Transverse colon (tissue), 4 donors: ENCODE measurements around the gene ORM1. TPM values are rescaled to one million over a fixed set of nuclear protein-coding genes. Genes with fewer than 3 reads are reported as not detected.

Experiments used
- DNase-seq: peaks from one replicate; pipeline ENCODE4 v3.0.0-alpha.2; 2019
- H3K27ac ChIP-seq, 4 donors: fragments of 200-600 bp; sonication (generic); 2 replicates each; pipeline ENCODE4 v1.5.1; 2016 to 2018; ENCODE audit warnings: inconsistent platforms in 4 of 4
- H3K27me3 ChIP-seq: fragments of 200-600 bp; sonication (generic); 2 replicates; pipeline ENCODE4 v1.5.1; 2017; ENCODE audit warnings: inconsistent platforms
- H3K36me3 ChIP-seq, 4 donors: fragments of 200-600 bp; sonication (generic); 2 replicates each; pipeline ENCODE4 v1.5.1; 2017 to 2019; ENCODE audit warnings: inconsistent platforms in 4 of 4
- H3K4me1 ChIP-seq, 4 donors: fragments of 200-600 bp; sonication (generic); 2 replicates each; pipeline ENCODE4 v1.5.1; 2017 to 2020; ENCODE audit warnings: inconsistent platforms in 4 of 4
- H3K4me3 ChIP-seq, 4 donors: fragments of 200-600 bp; sonication (generic); 1 replicate in 1 of 4; 2 replicates in 3 of 4; pipeline versions ENCODE4 v1.5.1 to v1.6.1; 2017 to 2019; ENCODE audit warnings: inconsistent platforms in 4 of 4
- H3K9me3 ChIP-seq, 2 donors: fragments of 200-600 bp; sonication (generic); 2 replicates each; pipeline ENCODE4 v1.5.1; 2017 to 2019; ENCODE audit warnings: inconsistent platforms in 2 of 2
- CTCF ChIP-seq, 5 experiments: fragments of 200-600 bp in 3 of 5; fragments of 450-650 bp in 2 of 5; sonication (generic) in 3 of 5; IDR thresholded peaks; 1 replicate in 2 of 5; 2 replicates in 3 of 5; pipeline ENCODE4 v1.5.1; 2016 to 2017; ENCODE audit warnings: antibody characterized with exemption in 5 of 5, inconsistent platforms in 3 of 5, mild to moderate bottlenecking in 2 of 5, moderate library complexity in 1 of 5
- EP300 ChIP-seq: sonication (generic); formaldehyde crosslinking; IDR thresholded peaks from one replicate; pipeline ENCODE4 v1.6.1; 2017; ENCODE audit warnings: antibody characterized with exemption, low read depth
- POLR2A ChIP-seq: fragments of 450-650 bp; IDR thresholded peaks from one replicate; pipeline ENCODE4 v1.6.1; 2016; ENCODE audit warnings: antibody characterized with exemption, mild to moderate bottlenecking, moderate library complexity
- POLR2AphosphoS5 ChIP-seq, 3 donors: sonication (generic); formaldehyde crosslinking; IDR thresholded peaks; one replicate each; pipeline ENCODE4 v1.6.1; 2016; ENCODE audit warnings: antibody characterized with exemption in 3 of 3
- WGBS, 2 donors: methylation state at CpG; one replicate each; pipeline ENCODE4 v1.1.5; 2018; ENCODE audit warnings: low coverage in 1 of 2; 5-methylcytosine and 5-hydroxymethylcytosine counted together
- in situ Hi-C, 4 donors: fragments of 200-750 bp; cut with MboI; loops; one replicate each; pipeline versions ENCODE4 v1.15.0 to v1.15.1; 2017; ENCODE audit warnings: low sequenced_read_pairs in 3 of 4, low pct_ligation_motif_present in 1 of 4, low pct_unique_long_range_greater_than_20kb in 1 of 4
- intact Hi-C: fragments of 100-400 bp; cut with DNase I; formaldehyde crosslinking; loops from one replicate; pipeline ENCODE4 v1.15.1; 2023; ENCODE audit warnings: low total_unique reads
- total RNA-seq, 4 donors: library from RNA; depleted of rRNA; stranded (reverse); fragments of >200 nt; gene quantifications; one replicate each; pipeline ENCODE4 v1.1.0, GENCODE V29; 2016

ORM1 gene
- total RNA-seq, 4 donors from 2014 or later: not detected

- 72% methylated on average over 18 of the region's 18 CpGs; no CpG with 5 or more reads in 1 of the 2 donors for WGBS, 2 donors
- DNase-seq: no peak
- intact Hi-C loops: no loop called here
- TF ChIP-seq EP300: no peak
- no peak for TF ChIP-seq POLR2AphosphoS5 (IDR thresholded peaks at IDR 0.05)
- no peak for TF ChIP-seq CTCF (IDR thresholded peaks at IDR 0.05)
- TF ChIP-seq POLR2A: no peak
- in situ Hi-C loops: loop anchor here in 2 of 4 donors (25.0 kb wide), 2 partner anchors 190 to 465 kb away; partner anchors contain the start of genes AMBP (in 1 of the 2) and KIF12 (in 1 of the 2)
- H3K27ac ChIP-seq: peak overlapping the region in 1 of 4 donors; percentile 9
- no peaks in the 10 kb centered on the region for H3K4me1 ChIP-seq
- H3K27me3 ChIP-seq: no peaks in the 10 kb centered on the region
- H3K4me3 ChIP-seq: no peak overlapping the region
- no peaks in the 10 kb centered on the region for H3K9me3 ChIP-seq
- no peaks in the 10 kb centered on the region for H3K36me3 ChIP-seq
These were observed 45.7 kb upstream of the ORM1 start for GRCh38 chr9:114276908-114277821.

- no peaks in the 10 kb centered on the region for H3K27me3 ChIP-seq
- no peak overlapping the region for H3K4me3 ChIP-seq
- WGBS, 2 donors: 61 to 69% methylated on average over 3 of the region's 3 CpGs
- no peak for TF ChIP-seq EP300
- no peak for TF ChIP-seq POLR2A
- no peak for TF ChIP-seq CTCF (IDR thresholded peaks at IDR 0.05)
- TF ChIP-seq POLR2AphosphoS5 (IDR thresholded peaks at IDR 0.05): no peak
- H3K4me1 ChIP-seq: no peaks in the 10 kb centered on the region
- no peaks in the 10 kb centered on the region for H3K9me3 ChIP-seq
- no peak for DNase-seq
- in situ Hi-C loops (loop anchor here in 2 of 4 donors (25.0 kb wide), 2 partner anchors 191 to 466 kb away; partner anchors contain the start of genes AMBP (in 1 of the 2) and KIF12 (in 1 of the 2)), intact Hi-C loops (no loop called here)
- H3K27ac ChIP-seq: peak overlapping the region in 1 of 4 donors; percentile 21
- no peaks in the 10 kb centered on the region for H3K36me3 ChIP-seq
These were observed 44.5 kb upstream of the ORM1 start for GRCh38 chr9:114278356-114278755.

GRCh38 chr9:114278881-114279570 is 43.9 kb upstream of the ORM1 start:
- intact Hi-C loops: no loop called here
- 70 to 72% methylated on average over 5 to 14 of the region's 14 CpGs for WGBS, 2 donors

More at GRCh38 chr9:114278881-114279570, 43.9 kb upstream of the ORM1 start:
- no peak for DNase-seq
- Histone ChIP-seq H3K36me3 (no peaks in the 10 kb centered on the region), H3K27me3 (no peaks in the 10 kb centered on the region), H3K4me3 (no peak overlapping the region), H3K9me3 (no peaks in the 10 kb centered on the region), H3K27ac (peak overlapping the region in 1 of 4 donors; percentile 21), H3K4me1 (no peaks in the 10 kb centered on the region)
- in situ Hi-C loops: loop anchor here in 2 of 4 donors (25.0 kb wide), 2 partner anchors 192 to 467 kb away; partner anchors contain the start of genes AMBP (in 1 of the 2) and KIF12 (in 1 of the 2)
- no peak for TF ChIP-seq CTCF (IDR thresholded peaks at IDR 0.05)
- no peak for TF ChIP-seq POLR2AphosphoS5 (IDR thresholded peaks at IDR 0.05)
- TF ChIP-seq POLR2A: no peak
- no peak for TF ChIP-seq EP300
